Measurements from ENCODE around the gene ADI1. TPM values are rescaled to one million over a fixed set of nuclear protein-coding genes. Genes with fewer than 3 reads are reported as not detected.

ADI1 gene
- total RNA-seq, 1 donor from 2014 or later: 21.6 TPM

GRCh38 chr2:3533836-3534235 is 14.5 kb upstream of the ADI1 start:
- TF ChIP-seq CTCF (IDR thresholded peaks at IDR 0.05; ENCODE audit: unreplicated experiment): no peak
- Mint-ChIP-seq H3K4me1 (ENCODE audit: unreplicated experiment) (peaks cover 3% of the 10 kb centered on the region), H3K9me3 (ENCODE audit: unreplicated experiment) (no peaks in the 10 kb centered on the region), H3K4me3 (ENCODE audit: unreplicated experiment) (no peak overlapping the region), H3K27me3 (ENCODE audit: unreplicated experiment) (peaks cover 9% of the 10 kb centered on the region), H3K27ac (ENCODE audit: unreplicated experiment) (no peak overlapping the region), H3K36me3 (ENCODE audit: low read depth, unreplicated experiment) (peaks cover 4% of the 10 kb centered on the region)
- no peak for DNase-seq (ENCODE audit: low spot score)

GRCh38 chr2:3532941-3533340 is 13.6 kb upstream of the ADI1 start:
- H3K4me3 Mint-ChIP-seq (ENCODE audit: unreplicated experiment): no peak overlapping the region
- peaks cover 9% of the 10 kb centered on the region for H3K27me3 Mint-ChIP-seq (ENCODE audit: unreplicated experiment)
- TF ChIP-seq CTCF (IDR thresholded peaks at IDR 0.05; ENCODE audit: unreplicated experiment): no peak
- H3K36me3 Mint-ChIP-seq (ENCODE audit: low read depth, unreplicated experiment): peaks cover 4% of the 10 kb centered on the region
- no peak for DNase-seq (ENCODE audit: low spot score)
- no peak overlapping the region for H3K27ac Mint-ChIP-seq (ENCODE audit: unreplicated experiment)
- no peaks in the 10 kb centered on the region for H3K9me3 Mint-ChIP-seq (ENCODE audit: unreplicated experiment)
- H3K4me1 Mint-ChIP-seq (ENCODE audit: unreplicated experiment): peaks cover 3% of the 10 kb centered on the region

- H3K27me3 Mint-ChIP-seq (ENCODE audit: unreplicated experiment): peaks cover 8% of the 10 kb centered on the region
- no peaks in the 10 kb centered on the region for H3K9me3 Mint-ChIP-seq (ENCODE audit: unreplicated experiment)
- no peaks in the 10 kb centered on the region for H3K36me3 Mint-ChIP-seq (ENCODE audit: low read depth, unreplicated experiment)
- no peaks in the 10 kb centered on the region for H3K4me1 Mint-ChIP-seq (ENCODE audit: unreplicated experiment)
- H3K27ac Mint-ChIP-seq (ENCODE audit: unreplicated experiment): no peak overlapping the region
- DNase-seq (ENCODE audit: low spot score): no peak
- H3K4me3 Mint-ChIP-seq (ENCODE audit: unreplicated experiment): no peak overlapping the region
- TF ChIP-seq CTCF (IDR thresholded peaks at IDR 0.05; ENCODE audit: unreplicated experiment): no peak
These were observed 10.1 kb upstream of the ADI1 start for GRCh38 chr2:3529316-3530025.

GRCh38 chr2:3527886-3528785 is 8.8 kb upstream of the ADI1 start:
- Mint-ChIP-seq H3K4me3 (ENCODE audit: unreplicated experiment) (no peak overlapping the region), H3K4me1 (ENCODE audit: unreplicated experiment) (peaks cover 3% of the 10 kb centered on the region), H3K27ac (ENCODE audit: unreplicated experiment) (no peak overlapping the region), H3K9me3 (ENCODE audit: unreplicated experiment) (no peaks in the 10 kb centered on the region), H3K27me3 (ENCODE audit: unreplicated experiment) (peaks cover 7% of the 10 kb centered on the region), H3K36me3 (ENCODE audit: low read depth, unreplicated experiment) (no peaks in the 10 kb centered on the region)
- DNase-seq (ENCODE audit: low spot score): no peak
- no peak for TF ChIP-seq CTCF (IDR thresholded peaks at IDR 0.05; ENCODE audit: unreplicated experiment)

GRCh38 chr2:3526871-3527270 is 7.5 kb upstream of the ADI1 start:
- H3K27ac Mint-ChIP-seq (ENCODE audit: unreplicated experiment): no peak overlapping the region

More at GRCh38 chr2:3526871-3527270, 7.5 kb upstream of the ADI1 start:
- H3K4me3 Mint-ChIP-seq (ENCODE audit: unreplicated experiment): no peak overlapping the region
- TF ChIP-seq CTCF (IDR thresholded peaks at IDR 0.05; ENCODE audit: unreplicated experiment): no peak
- peaks cover 7% of the 10 kb centered on the region for H3K27me3 Mint-ChIP-seq (ENCODE audit: unreplicated experiment)
- no peaks in the 10 kb centered on the region for H3K9me3 Mint-ChIP-seq (ENCODE audit: unreplicated experiment)
- no peak for DNase-seq (ENCODE audit: low spot score)
- H3K4me1 Mint-ChIP-seq (ENCODE audit: unreplicated experiment): peaks cover 4% of the 10 kb centered on the region
- no peaks in the 10 kb centered on the region for H3K36me3 Mint-ChIP-seq (ENCODE audit: low read depth, unreplicated experiment)

All from endothelial cell (in vitro differentiated cells).